ENCODE measurements around the gene RNF149.

DNA sequence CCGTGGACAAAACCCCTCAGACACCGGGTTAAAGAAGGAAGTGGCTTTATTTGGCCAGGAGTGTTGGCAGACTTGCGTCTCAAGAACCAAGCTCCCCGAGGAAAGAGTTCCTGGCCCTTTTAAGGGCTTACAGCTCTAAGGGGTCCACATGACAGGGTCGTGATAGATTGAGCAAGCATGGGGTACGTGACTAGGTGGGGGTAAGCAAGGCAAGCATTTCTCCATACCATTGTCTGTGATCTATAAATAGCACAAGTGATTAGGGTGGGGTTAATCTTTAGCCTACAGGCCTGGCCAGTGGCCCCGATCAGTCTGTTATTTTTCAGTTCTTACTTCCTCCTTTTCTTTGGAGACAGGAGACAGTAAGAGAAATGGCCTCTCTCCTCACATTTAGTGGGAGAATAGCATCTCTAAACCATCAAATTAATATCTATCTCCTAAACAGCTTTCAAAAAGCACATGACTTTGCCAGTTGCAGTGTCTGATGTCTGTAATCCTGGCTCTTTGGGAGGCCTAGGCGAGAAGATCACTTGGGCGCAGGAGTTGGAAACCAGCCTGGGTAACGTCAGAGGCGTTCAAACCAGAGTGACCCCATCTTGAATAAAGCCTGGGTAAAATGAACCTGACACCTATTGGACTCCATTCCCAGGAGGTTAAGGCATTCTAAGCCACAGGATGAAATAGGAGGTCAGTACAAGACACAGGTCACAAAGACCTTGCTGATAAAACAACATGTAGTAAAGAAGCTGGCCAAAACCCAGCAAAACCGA is 74.1 kb downstream of the RNF149 start:
- TF ChIP-seq, protein P1, sequence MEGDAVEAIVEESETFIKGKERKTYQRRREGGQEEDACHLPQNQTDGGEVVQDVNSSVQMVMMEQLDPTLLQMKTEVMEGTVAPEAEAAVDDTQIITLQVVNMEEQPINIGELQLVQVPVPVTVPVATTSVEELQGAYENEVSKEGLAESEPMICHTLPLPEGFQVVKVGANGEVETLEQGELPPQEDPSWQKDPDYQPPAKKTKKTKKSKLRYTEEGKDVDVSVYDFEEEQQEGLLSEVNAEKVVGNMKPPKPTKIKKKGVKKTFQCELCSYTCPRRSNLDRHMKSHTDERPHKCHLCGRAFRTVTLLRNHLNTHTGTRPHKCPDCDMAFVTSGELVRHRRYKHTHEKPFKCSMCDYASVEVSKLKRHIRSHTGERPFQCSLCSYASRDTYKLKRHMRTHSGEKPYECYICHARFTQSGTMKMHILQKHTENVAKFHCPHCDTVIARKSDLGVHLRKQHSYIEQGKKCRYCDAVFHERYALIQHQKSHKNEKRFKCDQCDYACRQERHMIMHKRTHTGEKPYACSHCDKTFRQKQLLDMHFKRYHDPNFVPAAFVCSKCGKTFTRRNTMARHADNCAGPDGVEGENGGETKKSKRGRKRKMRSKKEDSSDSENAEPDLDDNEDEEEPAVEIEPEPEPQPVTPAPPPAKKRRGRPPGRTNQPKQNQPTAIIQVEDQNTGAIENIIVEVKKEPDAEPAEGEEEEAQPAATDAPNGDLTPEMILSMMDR (IDR thresholded peaks at IDR 0.05) = no peak
- TF ChIP-seq POLR2A (IDR thresholded peaks at IDR 0.05) = no peak
